HG02981 (cell line): ENCODE measurements around the gene RUBCN.
"Not testable (repeated sequence)": the region's sequence is repeated elsewhere in the genome, so short reads cannot be mapped to it uniquely, and the experiment has no call there.

Experiments used
- ATAC-seq: cut with Tn5 transposase; IDR thresholded peaks from one replicate; pipeline ENCODE4 v1.9.1; 2021; ENCODE audit warnings: mild to moderate bottlenecking, moderate library complexity; ENCODE audit not compliant: unreplicated experiment

The RUBCN gene

GRCh38 chr3:197687570-197687969 lies 49.1 kb downstream of the RUBCN start:
- ATAC-seq, result no peak

- ATAC-seq, result no peak
Measured at GRCh38 chr3:197686899-197687298, 49.8 kb downstream of the RUBCN start.

GRCh38 chr3:197685546-197685945 lies 51.2 kb downstream of the RUBCN start:
- no peak for ATAC-seq

- ATAC-seq, result no peak
Measured at GRCh38 chr3:197683191-197683590, 53.5 kb downstream of the RUBCN start.

- no peak for ATAC-seq
Measured at GRCh38 chr3:197682713-197683112, 54.0 kb downstream of the RUBCN start.

- ATAC-seq, result no peak
Measured at GRCh38 chr3:197680955-197681521, 55.7 kb downstream of the RUBCN start.

- ATAC-seq, result no peak
Measured at GRCh38 chr3:197675951-197676350, 60.8 kb downstream of the RUBCN start.

GRCh38 chr3:197675563-197675860 lies 61.2 kb downstream of the RUBCN start:
- ATAC-seq, result no peak

- ATAC-seq, result no peak
Measured at GRCh38 chr3:197674741-197675562, 61.8 kb downstream of the RUBCN start.

- no peak for ATAC-seq
Measured at GRCh38 chr3:197673170-197673569, 63.5 kb downstream of the RUBCN start.

GRCh38 chr3:197670361-197670760 lies 66.3 kb downstream of the RUBCN start:
- ATAC-seq, result no peak

GRCh38 chr3:197667968-197668367 lies 68.7 kb downstream of the RUBCN start:
- ATAC-seq, result no peak

GRCh38 chr3:197667293-197667692 lies 69.4 kb downstream of the RUBCN start:
- not testable (repeated sequence) for ATAC-seq

GRCh38 chr3:197666221-197666842 lies 70.4 kb downstream of the RUBCN start:
- ATAC-seq, result not testable (repeated sequence)

- ATAC-seq, result not testable (repeated sequence)
Measured at GRCh38 chr3:197665549-197665948, 71.2 kb downstream of the RUBCN start.

GRCh38 chr3:197665142-197665491 lies 71.6 kb downstream of the RUBCN start:
- ATAC-seq, result peak; percentile 81

GRCh38 chr3:197664414-197665141 lies 72.1 kb downstream of the RUBCN start:
- peak; percentile 50 for ATAC-seq

GRCh38 chr3:197663367-197664140 lies 73.2 kb downstream of the RUBCN start:
- not testable (repeated sequence) for ATAC-seq

- not testable (repeated sequence) for ATAC-seq
Measured at GRCh38 chr3:197662352-197662751, 74.4 kb downstream of the RUBCN start.

GRCh38 chr3:197661874-197662273 lies 74.8 kb downstream of the RUBCN start:
- not testable (repeated sequence) for ATAC-seq
